Thoracic aorta (tissue), 2 donors: ENCODE data around the gene PRRX2. TPM values are rescaled to one million over a fixed set of nuclear protein-coding genes. Genes with fewer than 3 reads are reported as not detected.

ENCODE experiments used
- ATAC-seq: fragments of 150-250 bp; one replicate; pipeline ENCODE4 v1.8.0; 2017; ENCODE audit warnings: low read depth; ENCODE audit not compliant: insufficient number of reproducible peaks, low FRiP score
- DNase-seq: peaks from one replicate; pipeline ENCODE4 v3.0.0-alpha.2; 2020; ENCODE audit warnings: low spot score
- H3K27ac ChIP-seq, 2 donors: fragments of 200-600 bp; sonication (generic); 1 replicate in 1 of 2; 2 replicates in 1 of 2; pipeline ENCODE4 v1.5.1; 2016; ENCODE audit warnings: mild to moderate bottlenecking in 2 of 2, moderate library complexity in 2 of 2
- H3K27me3 ChIP-seq: fragments of 200-600 bp; sonication (generic); replicated peaks from 2 replicates; pipeline ENCODE4 v1.6.0; 2016; ENCODE audit warnings: mild to moderate bottlenecking; ENCODE audit not compliant: insufficient read depth
- H3K36me3 ChIP-seq: fragments of 200-600 bp; sonication (generic); one replicate; pipeline ENCODE4 v1.5.1; 2016
- H3K4me1 ChIP-seq, 2 donors: fragments of 200-600 bp; sonication (generic); 1 replicate in 1 of 2; 2 replicates in 1 of 2; pipeline versions ENCODE4 v1.5.1 to v1.6.0; 2016; ENCODE audit warnings: low read depth in 2 of 2, mild to moderate bottlenecking in 1 of 2; ENCODE audit not compliant: control insufficient read depth in 1 of 2
- H3K4me3 ChIP-seq: fragments of 200-600 bp; sonication (generic); 2 replicates; pipeline ENCODE4 v1.5.1; 2016; ENCODE audit warnings: mild to moderate bottlenecking
- H3K9me3 ChIP-seq: fragments of 200-600 bp; sonication (generic); 2 replicates; pipeline ENCODE4 v1.5.1; 2016
- CTCF ChIP-seq: fragments of 200-600 bp; sonication (generic); IDR thresholded peaks from one replicate; pipeline ENCODE4 v1.5.1; 2019; ENCODE audit warnings: antibody characterized with exemption
- total RNA-seq, 2 donors: library from RNA; depleted of rRNA; stranded (reverse); fragments of >200 nt; gene quantifications; one replicate each; pipeline versions ENCODE4 v1.1.0 to v1.2.3, GENCODE V29; 2016

Gene PRRX2
- total RNA-seq, 2 donors from 2014 or later, result 42.0 to 66.1 TPM

GRCh38 chr9:129732946-129733631, 67.6 kb downstream of the PRRX2 start:
- Histone ChIP-seq H3K27me3 (no peaks in the 10 kb centered on the region), H3K4me1 (peaks cover 0 to 8% of the 10 kb centered on the region in 2 donors), H3K4me3 (no peak overlapping the region), H3K9me3 (no peaks in the 10 kb centered on the region), H3K36me3 (no peaks in the 10 kb centered on the region), H3K27ac (no peak overlapping the region)
- no peak for DNase-seq
- no peak for ATAC-seq
- TF ChIP-seq CTCF, result no peak

DNA sequence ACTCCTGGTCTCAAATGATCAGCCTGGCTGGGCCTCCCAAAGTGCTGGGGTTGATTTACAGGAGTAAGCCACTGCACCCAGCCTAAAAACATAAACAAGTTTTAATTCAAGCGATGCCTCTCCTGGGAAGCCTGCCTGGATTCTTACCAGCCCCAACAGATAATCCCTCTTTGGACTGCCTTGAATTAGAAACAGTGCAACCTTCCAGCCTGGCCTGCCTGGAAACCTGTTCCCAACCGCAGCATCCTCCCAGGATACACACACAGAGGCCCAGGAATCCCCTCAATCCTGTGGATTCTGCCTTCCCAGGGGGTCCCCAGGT, 68.1 kb downstream of the PRRX2 start:
- no peak for ATAC-seq
- Histone ChIP-seq H3K9me3 (no peaks in the 10 kb centered on the region), H3K36me3 (no peaks in the 10 kb centered on the region), H3K4me3 (no peak overlapping the region), H3K4me1 (peaks cover 0 to 12% of the 10 kb centered on the region in 2 donors), H3K27ac (no peak overlapping the region), H3K27me3 (no peaks in the 10 kb centered on the region)
- DNase-seq, result no peak
- TF ChIP-seq CTCF, result no peak

DNA sequence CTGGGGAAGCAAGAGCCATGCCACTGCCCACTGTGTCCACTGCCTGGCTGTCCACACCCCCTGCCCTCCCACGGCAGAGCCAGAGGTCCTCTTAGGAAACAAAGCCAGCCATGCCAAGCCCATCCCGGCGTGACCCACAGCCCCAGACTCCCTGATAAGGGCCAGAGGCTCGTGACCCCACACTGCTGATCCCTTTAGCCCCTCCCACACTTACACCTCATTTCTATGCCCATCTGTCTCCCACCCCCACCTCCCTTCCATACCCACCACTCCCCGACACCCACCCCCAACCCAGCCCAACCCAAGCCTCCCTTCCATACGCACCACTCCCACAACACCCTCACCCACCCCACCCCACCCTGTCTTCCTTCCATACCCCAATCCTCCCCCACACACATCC, 70.1 kb downstream of the PRRX2 start:
- Histone ChIP-seq H3K4me1 (peaks cover 0 to 12% of the 10 kb centered on the region in 2 donors), H3K9me3 (no peaks in the 10 kb centered on the region), H3K27me3 (no peaks in the 10 kb centered on the region), H3K36me3 (no peaks in the 10 kb centered on the region), H3K27ac (no peak overlapping the region), H3K4me3 (no peak overlapping the region)
- no peak for ATAC-seq
- no peak for TF ChIP-seq CTCF
- no peak for DNase-seq

GRCh38 chr9:129736334-129736733, 70.9 kb downstream of the PRRX2 start:
- Histone ChIP-seq H3K4me1 (peaks cover 0 to 12% of the 10 kb centered on the region in 2 donors), H3K4me3 (no peak overlapping the region), H3K9me3 (no peaks in the 10 kb centered on the region), H3K27ac (no peak overlapping the region), H3K36me3 (no peaks in the 10 kb centered on the region), H3K27me3 (no peaks in the 10 kb centered on the region)
- no peak for DNase-seq
- ATAC-seq, result no peak
- no peak for TF ChIP-seq CTCF

DNA sequence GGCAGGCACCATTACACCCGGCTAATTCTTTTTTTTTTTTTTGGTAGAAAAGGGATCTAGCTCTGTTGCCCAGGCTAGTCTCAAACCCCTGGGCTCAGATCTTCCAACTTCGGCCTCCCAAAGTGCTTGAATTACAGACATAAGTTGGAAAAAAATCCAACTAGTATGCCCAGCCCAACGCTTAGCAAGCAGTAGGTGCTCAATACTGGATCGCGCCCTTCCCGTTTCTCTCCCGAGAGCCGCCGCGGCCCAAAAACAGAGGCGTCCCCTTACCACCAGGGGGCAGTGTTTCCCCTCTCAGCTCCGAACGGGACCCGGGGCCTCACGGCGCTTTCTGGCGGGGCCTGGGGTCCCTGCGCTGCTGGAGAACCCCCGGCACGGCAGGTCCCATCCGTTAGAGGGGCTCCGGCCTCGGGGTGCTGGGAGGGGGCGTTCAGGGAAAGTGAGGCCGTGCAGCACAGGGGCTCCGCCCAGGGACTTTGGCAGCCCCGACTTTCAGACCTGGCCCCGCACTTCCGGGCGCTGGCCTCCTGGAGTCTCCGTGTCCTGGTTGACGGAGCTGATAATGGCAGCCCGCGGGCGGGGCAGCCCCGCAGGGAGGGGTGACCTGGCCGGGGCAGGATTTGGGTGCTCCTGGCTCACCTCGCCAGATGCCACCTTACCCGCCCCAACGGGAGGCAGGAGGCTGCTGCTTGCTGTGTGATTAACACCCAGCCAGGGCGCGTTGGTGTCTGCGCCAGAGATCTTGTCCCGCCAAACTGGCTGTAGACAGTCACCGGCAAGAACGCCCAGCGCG, 72.2 kb downstream of the PRRX2 start:
- no peaks in the 10 kb centered on the region for H3K27me3 ChIP-seq
- H3K4me3 ChIP-seq, result peak overlapping the region; percentile 78
- peak overlapping the region; percentile 56 to 74 for H3K27ac ChIP-seq
- H3K4me1 ChIP-seq, result peaks cover 0 to 12% of the 10 kb centered on the region in 2 donors
- ATAC-seq (peak; percentile 80), DNase-seq (peak; percentile 45)
- no peaks in the 10 kb centered on the region for H3K9me3 ChIP-seq
- H3K36me3 ChIP-seq, result no peaks in the 10 kb centered on the region
- peak; percentile 97 for TF ChIP-seq CTCF
